Activated naive CD8-positive, alpha-beta T cell treated with anti-CD3 and anti-CD28 coated beads, Interleukin-2, amount 10 ng/mL, durations not matched to agents 7 days and 5 days (primary cell): ENCODE measurements around the gene SH3YL1. TPM values are rescaled to one million over a fixed set of nuclear protein-coding genes. Genes with fewer than 3 reads are reported as not detected.

ENCODE experiments used
- ATAC-seq: fragments of 150-1000 bp; cut with Tn5 transposase; one replicate; pipeline ENCODE4 v1.10.0; 2021; ENCODE audit warnings: low read depth, moderate library complexity
- POLR2A ChIA-PET: fragments of 350-600 bp; sonication (Branson Sonifier 250); formaldehyde crosslinking; loops from one replicate; lab custom pipeline; 2021; ENCODE audit warnings: antibody characterized with exemption; lab: Charles Lee
- DNase-seq: peaks from one replicate; pipeline ENCODE4 v3.0.0; 2021
- H3K27ac Mint-ChIP-seq: one replicate; pipeline ENCODE4 v1.8.0; 2022; ENCODE audit warnings: mild to moderate bottlenecking, mixed read lengths
- H3K27me3 Mint-ChIP-seq: one replicate; pipeline ENCODE4 v1.8.0; 2022; ENCODE audit warnings: mild to moderate bottlenecking, moderate library complexity, mixed read lengths
- H3K36me3 Mint-ChIP-seq: one replicate; pipeline ENCODE4 v1.8.0; 2021; ENCODE audit warnings: mild to moderate bottlenecking, mixed read lengths
- H3K4me1 Mint-ChIP-seq: one replicate; pipeline ENCODE4 v1.8.0; 2021; ENCODE audit warnings: mixed read lengths
- H3K4me3 Mint-ChIP-seq: one replicate; pipeline ENCODE4 v1.8.0; 2022; ENCODE audit warnings: mild to moderate bottlenecking, moderate library complexity, mixed read lengths
- H3K9me3 Mint-ChIP-seq: one replicate; pipeline ENCODE4 v1.8.0; 2021; ENCODE audit warnings: mixed read lengths
- total RNA-seq, 2 experiments: library from RNA; stranded (reverse); gene quantifications; one replicate each; pipeline ENCODE4 v1.2.3, GENCODE V29; 2021

SH3YL1 gene
- total RNA-seq, 2 experiments from 2014 or later: 32.8 to 40.1 TPM

- H3K4me3 Mint-ChIP-seq: no peak overlapping the region
- peaks cover 9% of the 10 kb centered on the region for H3K36me3 Mint-ChIP-seq
- POLR2A ChIA-PET: no interaction called here
- H3K4me1 Mint-ChIP-seq: no peaks in the 10 kb centered on the region
- no peak for DNase-seq
- H3K27me3 Mint-ChIP-seq: no peaks in the 10 kb centered on the region
- no peak overlapping the region for H3K27ac Mint-ChIP-seq
- H3K9me3 Mint-ChIP-seq: peaks cover 2% of the 10 kb centered on the region
- ATAC-seq: no peak
Observed at GRCh38 chr2:238431-238830, 25.4 kb downstream of the SH3YL1 start.

- H3K4me3 Mint-ChIP-seq: no peak overlapping the region
- H3K27me3 Mint-ChIP-seq: no peaks in the 10 kb centered on the region
- POLR2A ChIA-PET: no interaction called here
- H3K9me3 Mint-ChIP-seq: peaks cover 2% of the 10 kb centered on the region
- H3K4me1 Mint-ChIP-seq: no peaks in the 10 kb centered on the region
- no peak overlapping the region for H3K27ac Mint-ChIP-seq
- no peak for ATAC-seq
- H3K36me3 Mint-ChIP-seq: peaks cover 4% of the 10 kb centered on the region
- no peak for DNase-seq
Observed at GRCh38 chr2:237878-238277, 26.0 kb downstream of the SH3YL1 start.

DNA sequence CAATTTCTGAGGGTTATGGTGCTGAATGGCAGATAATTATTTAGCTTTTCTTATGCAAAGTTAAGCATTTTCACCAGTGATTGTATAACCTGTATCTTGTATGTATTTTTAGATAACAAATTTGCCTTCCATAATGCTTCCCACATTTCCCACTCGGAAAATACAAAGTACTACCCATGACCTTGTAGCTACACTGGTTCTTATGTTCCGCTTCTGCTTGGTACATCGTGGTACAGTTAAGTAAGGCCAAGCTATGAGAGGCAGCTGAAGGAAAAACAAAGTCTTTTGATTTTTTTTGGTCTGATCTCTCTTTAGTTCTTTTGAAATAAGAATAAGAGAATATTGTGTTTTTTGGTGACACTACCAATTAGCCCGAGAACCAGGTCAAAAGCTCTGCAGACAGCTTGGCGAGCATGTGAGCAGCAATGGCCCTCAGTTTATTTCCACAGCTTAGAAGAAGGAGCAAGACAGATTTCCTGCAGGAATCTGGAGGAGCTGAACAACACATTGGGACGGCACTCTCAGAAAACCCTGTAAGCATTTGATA lies 26.8 kb downstream of the SH3YL1 start:
- no peaks in the 10 kb centered on the region for H3K27me3 Mint-ChIP-seq
- DNase-seq (no peak), ATAC-seq (no peak)
- no peak overlapping the region for H3K27ac Mint-ChIP-seq
- no peak overlapping the region for H3K4me3 Mint-ChIP-seq
- POLR2A ChIA-PET: no interaction called here
- no peaks in the 10 kb centered on the region for H3K4me1 Mint-ChIP-seq
- H3K9me3 Mint-ChIP-seq: peaks cover 2% of the 10 kb centered on the region
- H3K36me3 Mint-ChIP-seq: peaks cover 6% of the 10 kb centered on the region

- H3K36me3 Mint-ChIP-seq: peaks cover 3% of the 10 kb centered on the region
- no peak overlapping the region for H3K4me3 Mint-ChIP-seq
- ATAC-seq (no peak), DNase-seq (no peak)
- H3K27me3 Mint-ChIP-seq: no peaks in the 10 kb centered on the region
- POLR2A ChIA-PET: no interaction called here
- no peaks in the 10 kb centered on the region for H3K9me3 Mint-ChIP-seq
- no peaks in the 10 kb centered on the region for H3K4me1 Mint-ChIP-seq
- H3K27ac Mint-ChIP-seq: no peak overlapping the region
Observed at GRCh38 chr2:234421-234820, 29.4 kb downstream of the SH3YL1 start.

DNA sequence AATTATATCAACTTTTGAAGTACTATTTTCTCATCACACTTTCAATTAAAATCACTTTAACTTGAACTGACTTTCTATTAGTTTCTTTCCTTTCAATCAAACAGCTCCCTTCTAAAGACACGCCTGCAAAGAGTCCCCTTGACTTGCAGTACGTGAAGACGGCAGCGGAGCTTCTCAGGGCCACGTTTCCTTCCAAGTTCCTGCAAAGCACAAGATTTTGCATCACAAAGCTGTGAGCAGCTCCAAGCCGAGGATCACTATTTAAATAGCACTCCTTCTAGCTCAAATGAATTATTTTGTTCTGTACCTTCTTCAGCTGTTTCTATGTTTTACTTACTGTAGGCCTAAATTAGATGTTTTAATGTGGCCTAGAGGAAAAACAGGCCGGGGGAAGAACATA lies 30.8 kb downstream of the SH3YL1 start:
- H3K36me3 Mint-ChIP-seq: peaks cover 3% of the 10 kb centered on the region
- no peaks in the 10 kb centered on the region for H3K4me1 Mint-ChIP-seq
- no peaks in the 10 kb centered on the region for H3K27me3 Mint-ChIP-seq
- no peak overlapping the region for H3K27ac Mint-ChIP-seq
- no peak for ATAC-seq
- no peaks in the 10 kb centered on the region for H3K9me3 Mint-ChIP-seq
- no peak overlapping the region for H3K4me3 Mint-ChIP-seq
- POLR2A ChIA-PET: no interaction called here
- DNase-seq: no peak

GRCh38 chr2:231521-232185 lies 32.2 kb downstream of the SH3YL1 start:
- H3K27ac Mint-ChIP-seq: no peak overlapping the region
- DNase-seq (no peak), ATAC-seq (no peak)
- no peaks in the 10 kb centered on the region for H3K4me1 Mint-ChIP-seq
- no peak overlapping the region for H3K4me3 Mint-ChIP-seq
- H3K27me3 Mint-ChIP-seq: no peaks in the 10 kb centered on the region
- H3K36me3 Mint-ChIP-seq: peaks cover 7% of the 10 kb centered on the region
- POLR2A ChIA-PET: no interaction called here
- no peaks in the 10 kb centered on the region for H3K9me3 Mint-ChIP-seq

DNA sequence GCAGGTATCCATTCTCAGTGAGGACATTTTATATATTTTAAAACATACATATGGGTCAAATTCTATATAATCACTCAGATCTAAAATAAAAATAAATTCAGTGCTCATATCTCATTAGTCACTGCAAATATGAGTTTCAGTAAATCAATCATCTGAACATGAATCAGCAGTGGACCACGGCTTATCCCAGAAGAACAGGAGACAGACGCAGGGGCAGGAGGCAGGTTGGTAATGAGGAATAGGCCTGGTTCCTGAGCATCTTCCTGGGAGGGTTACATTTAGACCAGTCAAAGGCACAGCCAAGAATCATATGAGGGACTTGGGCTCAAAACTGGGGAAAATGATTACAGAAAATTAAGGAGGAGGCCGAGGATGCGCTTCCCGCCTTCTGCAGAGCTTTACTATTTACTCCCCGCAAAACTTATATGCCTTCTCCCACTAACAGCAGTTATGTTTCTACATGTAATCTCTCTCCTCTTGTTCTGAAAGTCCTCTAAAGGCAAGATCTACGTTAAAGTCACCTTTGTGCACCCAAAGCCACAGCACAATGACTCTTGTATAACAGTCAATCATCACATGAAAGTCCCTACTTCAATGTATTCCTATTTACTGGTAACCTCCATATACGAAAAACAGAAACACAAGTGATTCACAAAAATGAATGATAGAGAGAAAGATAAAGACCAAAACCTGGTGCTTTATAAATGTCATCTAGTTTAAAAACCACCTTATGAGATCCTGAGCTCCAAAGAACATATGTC lies 35.1 kb downstream of the SH3YL1 start:
- POLR2A ChIA-PET: no interaction called here
- Mint-ChIP-seq H3K27me3 (no peaks in the 10 kb centered on the region), H3K4me1 (no peaks in the 10 kb centered on the region), H3K9me3 (no peaks in the 10 kb centered on the region), H3K4me3 (no peak overlapping the region), H3K27ac (no peak overlapping the region), H3K36me3 (peaks cover 19% of the 10 kb centered on the region)
- DNase-seq: no peak
- no peak for ATAC-seq

GRCh38 chr2:228115-228514 lies 35.7 kb downstream of the SH3YL1 start:
- no peaks in the 10 kb centered on the region for H3K9me3 Mint-ChIP-seq
- no peaks in the 10 kb centered on the region for H3K27me3 Mint-ChIP-seq
- H3K4me3 Mint-ChIP-seq: no peak overlapping the region
- ATAC-seq (no peak), DNase-seq (no peak)
- no peak overlapping the region for H3K27ac Mint-ChIP-seq
- POLR2A ChIA-PET: no interaction called here
- no peaks in the 10 kb centered on the region for H3K4me1 Mint-ChIP-seq
- H3K36me3 Mint-ChIP-seq: peaks cover 19% of the 10 kb centered on the region

DNA sequence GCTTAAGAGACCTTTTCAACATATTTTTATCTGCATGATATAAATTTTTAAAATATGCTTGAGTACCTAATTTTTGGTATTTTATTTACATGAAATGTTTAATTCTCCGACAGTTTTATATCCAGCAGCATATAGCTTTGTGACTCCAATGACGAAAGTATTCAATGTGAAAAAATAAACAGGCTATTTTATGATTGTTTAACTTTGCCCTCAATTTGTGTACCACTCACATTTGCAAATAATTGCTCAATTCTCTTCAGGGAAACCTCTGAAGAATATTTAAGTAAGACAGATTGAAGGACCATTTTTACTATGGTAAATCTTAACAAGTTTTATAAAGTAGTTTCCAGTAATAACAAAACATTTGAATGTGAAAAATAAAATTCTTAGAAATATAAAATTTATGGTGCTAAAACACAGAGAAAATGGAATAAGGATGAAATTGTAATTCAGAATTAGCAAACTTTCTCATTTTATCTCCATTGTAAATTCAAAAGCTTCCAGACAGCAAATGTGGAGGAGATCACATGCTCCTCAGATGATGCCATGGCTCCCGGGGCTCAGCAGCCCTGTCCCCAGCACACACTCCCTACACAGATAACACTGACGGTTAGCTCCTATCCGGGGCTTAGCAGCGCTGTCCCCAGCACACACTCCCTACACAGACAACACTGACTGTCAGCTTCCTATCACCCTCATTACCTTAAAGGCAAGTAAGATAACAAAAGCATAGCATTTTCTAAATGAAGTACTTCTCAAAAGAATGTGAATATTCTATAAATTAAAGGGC lies 39.7 kb downstream of the SH3YL1 start:
- peaks cover 2% of the 10 kb centered on the region for H3K4me1 Mint-ChIP-seq
- H3K27me3 Mint-ChIP-seq: no peaks in the 10 kb centered on the region
- POLR2A ChIA-PET: no interaction called here
- peaks cover 15% of the 10 kb centered on the region for H3K36me3 Mint-ChIP-seq
- H3K27ac Mint-ChIP-seq: no peak overlapping the region
- H3K9me3 Mint-ChIP-seq: no peaks in the 10 kb centered on the region
- no peak overlapping the region for H3K4me3 Mint-ChIP-seq
- DNase-seq (no peak), ATAC-seq (no peak)

GRCh38 chr2:223451-223850 lies 40.4 kb downstream of the SH3YL1 start:
- H3K9me3 Mint-ChIP-seq: no peaks in the 10 kb centered on the region
- peaks cover 15% of the 10 kb centered on the region for H3K36me3 Mint-ChIP-seq
- H3K27me3 Mint-ChIP-seq: no peaks in the 10 kb centered on the region
- peaks cover 2% of the 10 kb centered on the region for H3K4me1 Mint-ChIP-seq
- no peak overlapping the region for H3K27ac Mint-ChIP-seq
- ATAC-seq (no peak), DNase-seq (no peak)
- POLR2A ChIA-PET: no interaction called here
- H3K4me3 Mint-ChIP-seq: no peak overlapping the region

- peaks cover 3% of the 10 kb centered on the region for H3K27me3 Mint-ChIP-seq
- no peaks in the 10 kb centered on the region for H3K4me1 Mint-ChIP-seq
- no peak overlapping the region for H3K4me3 Mint-ChIP-seq
- H3K27ac Mint-ChIP-seq: no peak overlapping the region
- H3K9me3 Mint-ChIP-seq: no peaks in the 10 kb centered on the region
- DNase-seq (no peak), ATAC-seq (no peak)
- POLR2A ChIA-PET: no interaction called here
- H3K36me3 Mint-ChIP-seq: peaks cover 2% of the 10 kb centered on the region
Observed at GRCh38 chr2:216068-216467, 47.8 kb downstream of the SH3YL1 start.

GRCh38 chr2:213932-214693 lies 49.7 kb downstream of the SH3YL1 start:
- Mint-ChIP-seq H3K27me3 (peaks cover 3% of the 10 kb centered on the region), H3K4me1 (no peaks in the 10 kb centered on the region), H3K27ac (no peak overlapping the region), H3K4me3 (no peak overlapping the region), H3K9me3 (no peaks in the 10 kb centered on the region), H3K36me3 (peaks cover 2% of the 10 kb centered on the region)
- DNase-seq: no peak
- ATAC-seq: no peak
- POLR2A ChIA-PET: no interaction called here
